ENCODE data around the gene EPHA2. TPM values are rescaled to one million over a fixed set of nuclear protein-coding genes. Genes with fewer than 3 reads are reported as not detected.

Gene EPHA2
- total RNA-seq: 42.7 TPM

DNA sequence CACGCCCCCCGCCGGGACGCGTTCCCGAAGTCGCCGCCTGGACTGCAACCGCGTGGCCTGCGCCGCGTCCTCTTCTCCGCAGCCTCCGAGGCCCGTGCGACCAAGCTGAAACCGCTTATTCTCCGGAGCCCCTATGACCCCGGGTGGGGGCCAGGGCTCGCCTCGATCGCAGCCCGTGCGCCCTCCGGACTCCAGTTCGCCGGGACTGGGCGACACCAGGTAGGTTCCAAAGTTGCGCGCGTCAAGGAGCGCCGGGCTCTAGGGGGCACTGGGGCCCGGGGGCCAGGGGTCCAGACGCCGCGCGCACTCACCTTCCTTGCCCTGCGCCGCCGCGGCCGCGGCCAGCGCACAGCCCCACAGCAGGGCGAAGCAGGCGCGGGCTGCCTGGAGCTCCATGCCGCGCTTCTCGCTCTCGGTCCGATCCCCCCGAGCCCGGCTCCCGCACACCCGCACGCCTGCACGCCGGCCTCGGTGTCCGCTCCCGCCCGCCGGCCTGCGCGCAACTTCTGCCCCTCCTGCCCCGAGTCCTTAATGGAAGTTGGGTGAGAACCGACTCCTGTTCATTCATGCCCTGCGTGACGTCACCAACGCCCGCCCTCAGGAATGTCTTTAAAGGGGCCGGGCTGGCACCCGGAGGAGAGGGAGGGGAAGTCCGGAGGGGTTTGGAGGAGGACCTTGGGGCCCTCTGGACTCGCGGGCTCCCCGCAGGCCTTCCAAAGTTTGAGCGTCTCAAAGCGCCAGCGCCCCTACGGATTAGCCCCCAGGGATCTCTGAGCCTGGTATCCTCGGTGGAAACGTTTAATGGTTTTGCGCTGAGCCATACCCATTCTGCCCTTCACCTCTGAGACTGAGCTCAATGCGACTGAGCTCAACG is at the start of gene EPHA2:
Gene EPHA2, minus strand, starts transcription at position 533 of the 874 bp plus-strand sequence. Its CDS starts 137 bp downstream, at position 396.
- Histone ChIP-seq H3K27ac (peak within 1 kb of the TSS; percentile 84 to 91), H3K27me3 (no peaks in the 10 kb centered on the region), H3K4me1 (peaks cover 12 to 41% of the 10 kb centered on the region in 2 donors), H3K36me3 (no peaks in the 10 kb centered on the region), H3K9me3 (no peaks in the 10 kb centered on the region), H3K4me3 (peak within 1 kb of the TSS; percentile 75 to 90)
- TF ChIP-seq, protein P1, sequence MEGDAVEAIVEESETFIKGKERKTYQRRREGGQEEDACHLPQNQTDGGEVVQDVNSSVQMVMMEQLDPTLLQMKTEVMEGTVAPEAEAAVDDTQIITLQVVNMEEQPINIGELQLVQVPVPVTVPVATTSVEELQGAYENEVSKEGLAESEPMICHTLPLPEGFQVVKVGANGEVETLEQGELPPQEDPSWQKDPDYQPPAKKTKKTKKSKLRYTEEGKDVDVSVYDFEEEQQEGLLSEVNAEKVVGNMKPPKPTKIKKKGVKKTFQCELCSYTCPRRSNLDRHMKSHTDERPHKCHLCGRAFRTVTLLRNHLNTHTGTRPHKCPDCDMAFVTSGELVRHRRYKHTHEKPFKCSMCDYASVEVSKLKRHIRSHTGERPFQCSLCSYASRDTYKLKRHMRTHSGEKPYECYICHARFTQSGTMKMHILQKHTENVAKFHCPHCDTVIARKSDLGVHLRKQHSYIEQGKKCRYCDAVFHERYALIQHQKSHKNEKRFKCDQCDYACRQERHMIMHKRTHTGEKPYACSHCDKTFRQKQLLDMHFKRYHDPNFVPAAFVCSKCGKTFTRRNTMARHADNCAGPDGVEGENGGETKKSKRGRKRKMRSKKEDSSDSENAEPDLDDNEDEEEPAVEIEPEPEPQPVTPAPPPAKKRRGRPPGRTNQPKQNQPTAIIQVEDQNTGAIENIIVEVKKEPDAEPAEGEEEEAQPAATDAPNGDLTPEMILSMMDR (IDR thresholded peaks at IDR 0.05): peak in 1 of 3 experiments; percentile 4
- DNase-seq (ENCODE audit: low spot score in 2 of 2): peak; percentile 71 to 96
- intact Hi-C loops (cut with DNase I): loop anchor here (2.0 kb wide), 2 partner anchors 27 to 73 kb away; no protein-coding TSS in a partner anchor

DNA sequence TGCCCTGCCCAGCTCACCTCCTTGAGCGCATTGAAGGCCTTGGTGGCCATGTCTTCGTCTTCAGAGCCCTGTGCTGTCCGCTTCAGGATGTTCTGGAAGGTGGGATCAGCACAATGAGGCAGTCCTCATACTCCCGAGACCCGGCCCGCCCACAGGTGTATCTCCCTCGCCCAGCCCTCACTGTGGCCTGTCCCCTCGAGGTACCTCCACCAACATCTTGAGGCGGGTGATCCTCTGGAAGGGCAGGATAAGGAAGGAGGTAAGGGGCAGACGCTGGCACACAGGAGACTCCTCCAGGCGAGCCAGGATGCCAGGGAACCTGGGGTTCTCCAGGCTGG is 49.4 kb upstream of the EPHA2 start:
- Histone ChIP-seq H3K36me3 (no peaks in the 10 kb centered on the region), H3K9me3 (no peaks in the 10 kb centered on the region), H3K27ac (peak overlapping the region in 1 of 2 donors; percentile 89), H3K4me1 (peaks cover 12 to 16% of the 10 kb centered on the region in 2 donors), H3K4me3 (no peak overlapping the region), H3K27me3 (no peaks in the 10 kb centered on the region)
- no peak for DNase-seq (ENCODE audit: low spot score in 2 of 2)
- TF ChIP-seq, protein P1 (IDR thresholded peaks at IDR 0.05): no peak
- intact Hi-C loops (cut with DNase I): no loop called here

DNA sequence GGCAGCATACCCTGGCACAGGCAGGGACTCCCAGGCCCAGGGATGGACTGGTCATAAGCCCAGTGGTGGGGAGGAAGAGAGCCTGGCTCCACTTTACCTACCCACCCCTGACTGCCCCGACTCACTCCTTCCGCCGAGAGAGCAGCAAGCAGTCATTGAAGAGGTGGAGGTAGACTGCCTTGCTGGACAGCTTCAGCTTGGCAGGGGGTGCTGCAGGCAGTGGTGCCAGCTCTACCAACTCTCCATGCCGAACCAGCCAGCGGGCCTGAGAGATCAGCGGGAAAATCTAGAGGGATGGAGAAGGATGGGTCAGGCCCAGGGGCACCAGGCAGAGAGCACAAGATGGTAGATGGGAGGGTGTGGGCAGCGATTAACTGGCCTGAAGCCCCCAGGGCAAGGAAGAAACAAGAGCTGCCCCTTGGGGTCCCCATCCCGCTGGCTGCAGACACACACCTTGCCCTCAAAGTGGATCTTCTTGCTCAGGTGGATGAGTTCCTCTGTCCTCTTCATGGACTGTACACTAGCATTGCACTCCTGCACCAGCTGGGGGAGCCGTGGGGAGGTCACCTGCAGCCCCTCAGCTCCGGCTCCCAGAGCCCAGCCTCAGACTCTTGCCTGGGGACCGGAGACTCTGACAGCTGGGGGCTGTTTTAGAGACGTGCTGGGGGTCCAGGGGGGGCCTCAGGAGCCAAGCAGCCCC is 48.9 kb upstream of the EPHA2 start:
- Histone ChIP-seq H3K4me1 (peaks cover 12 to 16% of the 10 kb centered on the region in 2 donors), H3K27ac (no peak overlapping the region), H3K27me3 (no peaks in the 10 kb centered on the region), H3K4me3 (no peak overlapping the region), H3K36me3 (no peaks in the 10 kb centered on the region), H3K9me3 (no peaks in the 10 kb centered on the region)
- TF ChIP-seq, protein P1 (IDR thresholded peaks at IDR 0.05): peak in 1 of 3 experiments; percentile 7
- intact Hi-C loops (cut with DNase I): no loop called here
- DNase-seq (ENCODE audit: low spot score in 2 of 2): no peak

DNA sequence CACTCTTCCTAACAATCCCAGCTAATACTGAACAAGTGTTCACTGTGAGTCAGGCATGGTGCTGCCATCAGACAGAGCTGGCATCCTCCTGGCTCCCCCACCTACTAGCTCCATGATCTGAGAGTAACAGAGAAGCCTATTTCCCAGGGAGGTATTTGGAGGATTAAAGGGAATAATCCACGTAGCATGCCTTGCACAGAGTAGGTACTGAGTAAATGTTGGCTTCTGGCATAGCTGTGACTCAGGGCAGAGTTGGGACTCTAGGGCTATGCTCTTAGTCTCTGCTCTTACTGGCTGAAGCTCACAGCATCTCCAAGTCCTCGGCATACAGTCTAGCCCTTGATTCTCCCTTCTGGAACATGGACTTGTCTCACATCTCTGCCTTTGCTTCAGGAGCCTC is 48.3 kb upstream of the EPHA2 start:
- H3K4me3 ChIP-seq: no peak overlapping the region
- peaks cover 12 to 16% of the 10 kb centered on the region in 2 donors for H3K4me1 ChIP-seq
- TF ChIP-seq, protein P1 (IDR thresholded peaks at IDR 0.05): no peak
- no peak for DNase-seq (ENCODE audit: low spot score in 2 of 2)
- no peak overlapping the region for H3K27ac ChIP-seq
- no peaks in the 10 kb centered on the region for H3K36me3 ChIP-seq
- H3K9me3 ChIP-seq: no peaks in the 10 kb centered on the region
- intact Hi-C loops (cut with DNase I): no loop called here
- no peaks in the 10 kb centered on the region for H3K27me3 ChIP-seq

DNA sequence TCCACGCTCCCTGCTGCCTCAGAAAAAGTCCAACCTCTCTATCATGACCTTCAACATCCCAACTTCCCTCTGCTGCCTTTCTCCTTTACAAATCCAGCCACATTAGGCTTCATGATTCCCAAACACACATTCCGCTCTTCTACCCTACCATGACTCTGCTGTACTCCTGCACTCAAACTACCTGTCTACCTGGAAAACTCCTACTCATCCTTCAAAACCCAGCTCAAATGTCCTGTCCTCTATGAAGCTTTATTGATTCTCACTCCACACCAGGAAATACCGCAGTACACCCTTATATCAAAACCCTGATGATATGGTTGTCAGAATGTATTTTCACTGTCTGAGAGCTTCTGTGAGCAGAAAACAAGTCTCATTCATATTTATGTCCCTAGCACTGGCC is 47.7 kb upstream of the EPHA2 start:
- TF ChIP-seq, protein P1 (IDR thresholded peaks at IDR 0.05): no peak
- Histone ChIP-seq H3K4me1 (peaks cover 12 to 15% of the 10 kb centered on the region in 2 donors), H3K36me3 (no peaks in the 10 kb centered on the region), H3K27ac (no peak overlapping the region), H3K27me3 (no peaks in the 10 kb centered on the region), H3K4me3 (no peak overlapping the region), H3K9me3 (no peaks in the 10 kb centered on the region)
- intact Hi-C loops (cut with DNase I): no loop called here
- DNase-seq (ENCODE audit: low spot score in 2 of 2): no peak
